Stimulated activated CD8-positive, alpha-beta memory T cell treated with anti-CD3 and anti-CD28 coated beads, Interleukin-15, amount 100 ng/mL, for 1 hour (primary cell): Measurements from ENCODE around the gene G2E3.
A peak's percentile ranks its signal among the peaks of the same experiment; 100 is the strongest.
"Not testable (repeated sequence)": the region's sequence is repeated elsewhere in the genome, so short reads cannot be mapped to it uniquely, and the experiment has no call there.

Source experiments
- DNase-seq: peaks from one replicate; pipeline ENCODE4 v3.0.0-alpha.2; 2020; ENCODE audit warnings: low read depth

The G2E3 gene

GRCh38 chr14:30558675-30559555, at the start of gene G2E3:
Gene G2E3, plus strand, starts transcription at chr14:30559158. Its CDS starts 21,922 bp downstream, at chr14:30581080.
- peak; percentile 62 for DNase-seq

- DNase-seq, result no peak
These were observed 41.2 kb upstream of the G2E3 start for GRCh38 chr14:30517737-30518136.

- no peak for DNase-seq
These were observed 39.9 kb upstream of the G2E3 start for GRCh38 chr14:30518867-30519560.

- DNase-seq, result no peak
These were observed 39.0 kb upstream of the G2E3 start for GRCh38 chr14:30519961-30520360.

- DNase-seq, result no peak
These were observed 38.4 kb upstream of the G2E3 start for GRCh38 chr14:30520536-30520935.

DNA sequence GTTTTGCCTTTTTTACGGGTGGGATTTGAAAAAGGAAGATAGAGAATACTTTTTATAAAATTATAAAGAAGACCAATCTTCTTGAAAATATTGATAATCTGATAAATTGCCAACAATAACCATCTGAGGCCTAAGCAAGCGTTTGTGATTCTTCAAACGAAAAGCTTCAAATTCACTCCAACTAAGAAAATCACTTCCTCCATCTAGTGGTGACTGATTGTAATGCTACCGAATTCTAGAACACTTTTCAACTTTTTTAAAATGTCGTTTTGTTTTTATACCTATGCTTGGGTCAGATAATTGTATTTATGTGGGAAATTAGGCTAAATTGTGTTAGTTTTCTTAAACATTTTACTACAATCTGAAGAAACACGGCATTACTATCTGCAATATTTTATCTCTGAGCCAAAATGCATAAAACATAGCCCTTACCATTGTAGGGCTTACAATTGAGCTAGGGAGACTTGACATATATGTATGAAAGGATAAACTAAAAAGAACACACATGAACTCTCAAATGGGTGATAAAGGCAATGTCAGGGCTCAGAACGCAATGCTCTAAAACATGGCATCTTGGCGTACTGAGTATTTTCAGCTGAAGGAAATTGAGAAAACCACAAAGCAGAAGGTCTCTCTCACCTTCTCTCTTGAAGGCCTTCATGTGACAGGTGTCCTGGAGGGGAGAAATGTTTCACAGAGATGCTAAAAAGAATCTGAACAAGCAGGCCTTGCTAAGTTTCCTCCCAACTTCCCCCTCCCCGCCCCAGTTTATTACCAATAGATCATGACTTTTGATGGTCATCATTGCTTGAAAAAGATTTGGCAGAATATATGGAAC, 36.8 kb upstream of the G2E3 start:
- no peak for DNase-seq

- no peak for DNase-seq
These were observed 33.1 kb upstream of the G2E3 start for GRCh38 chr14:30525833-30526232.

- DNase-seq, result no peak
These were observed 31.8 kb upstream of the G2E3 start for GRCh38 chr14:30527196-30527595.

- DNase-seq, result no peak
These were observed 30.8 kb upstream of the G2E3 start for GRCh38 chr14:30528119-30528518.

- no peak for DNase-seq
These were observed 29.9 kb upstream of the G2E3 start for GRCh38 chr14:30528778-30529642.

DNA sequence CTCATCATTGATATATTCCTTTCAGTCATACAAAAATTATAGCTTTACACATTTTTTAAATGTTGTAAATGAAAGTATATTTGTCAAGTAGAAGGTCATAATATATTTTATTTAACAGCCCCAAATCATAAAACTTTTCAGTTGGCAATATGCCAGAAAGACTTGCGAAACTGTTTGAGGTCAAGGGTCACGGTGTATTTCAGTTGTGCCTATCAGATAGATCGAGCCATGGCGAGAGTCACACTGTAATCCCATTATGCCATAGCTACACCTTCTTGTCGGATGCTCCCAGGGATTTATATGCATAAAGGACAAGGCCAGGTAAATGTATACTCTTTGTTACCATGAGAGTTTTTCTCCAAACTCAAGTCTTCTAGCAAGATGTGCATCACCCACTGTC, 26.7 kb upstream of the G2E3 start:
- DNase-seq, result no peak

DNA sequence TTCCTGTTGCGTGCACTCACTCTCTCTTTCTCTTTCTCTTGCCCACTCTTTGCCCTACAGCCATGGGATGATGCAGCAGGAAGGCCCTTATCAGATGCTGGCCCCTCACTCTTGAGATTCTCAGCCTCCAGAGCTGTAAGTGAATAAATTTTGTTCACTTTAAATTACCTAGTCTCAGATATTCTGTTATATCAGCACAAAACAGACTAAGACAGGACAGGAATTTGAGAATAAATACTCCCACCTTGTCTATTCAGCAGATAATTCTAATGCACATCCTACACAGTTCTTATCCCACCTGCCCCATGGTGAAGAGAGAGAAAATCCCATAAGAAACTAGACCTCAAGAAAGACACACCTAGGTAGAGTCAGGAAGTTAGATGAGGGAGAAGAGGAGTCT, 25.8 kb upstream of the G2E3 start:
- no peak for DNase-seq

DNA sequence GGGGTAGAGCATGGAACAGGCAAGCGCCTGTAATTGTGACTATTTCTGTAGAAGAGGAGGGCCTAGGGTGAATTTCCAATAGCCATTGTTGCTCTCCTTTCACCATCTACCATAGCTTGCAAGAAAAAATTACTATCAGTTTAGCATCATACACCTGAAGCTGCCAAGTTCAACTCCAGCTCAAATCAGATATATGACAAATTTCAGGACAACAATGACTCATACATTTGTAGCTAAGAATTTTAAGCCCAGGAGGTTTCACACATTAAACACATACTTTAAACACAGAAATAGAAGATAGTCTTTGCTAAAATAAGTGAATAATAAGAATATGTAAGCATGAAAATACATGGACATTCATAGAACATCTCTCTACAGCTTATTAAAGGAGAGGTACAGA, 17.6 kb upstream of the G2E3 start:
- DNase-seq, result no peak

DNA sequence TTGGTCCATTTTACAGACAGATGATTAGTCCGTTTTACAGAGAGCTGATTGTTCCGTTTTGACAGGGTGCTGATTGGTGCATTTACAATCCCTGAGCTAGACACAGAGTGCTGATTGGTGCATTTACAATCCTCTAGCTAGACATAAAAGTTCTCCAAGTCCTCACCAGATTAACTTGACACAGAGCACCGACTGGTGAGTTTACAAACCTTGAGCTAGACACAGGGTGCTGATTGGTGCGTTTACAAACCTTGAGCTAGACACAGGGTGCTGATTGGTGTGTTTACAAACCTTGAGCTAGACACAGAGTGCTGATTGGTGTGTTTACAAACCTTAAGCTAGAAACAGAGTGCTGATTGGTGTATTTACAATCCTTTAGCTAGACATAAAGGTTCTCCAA, 12.2 kb upstream of the G2E3 start:
- not testable (repeated sequence) for DNase-seq

DNA sequence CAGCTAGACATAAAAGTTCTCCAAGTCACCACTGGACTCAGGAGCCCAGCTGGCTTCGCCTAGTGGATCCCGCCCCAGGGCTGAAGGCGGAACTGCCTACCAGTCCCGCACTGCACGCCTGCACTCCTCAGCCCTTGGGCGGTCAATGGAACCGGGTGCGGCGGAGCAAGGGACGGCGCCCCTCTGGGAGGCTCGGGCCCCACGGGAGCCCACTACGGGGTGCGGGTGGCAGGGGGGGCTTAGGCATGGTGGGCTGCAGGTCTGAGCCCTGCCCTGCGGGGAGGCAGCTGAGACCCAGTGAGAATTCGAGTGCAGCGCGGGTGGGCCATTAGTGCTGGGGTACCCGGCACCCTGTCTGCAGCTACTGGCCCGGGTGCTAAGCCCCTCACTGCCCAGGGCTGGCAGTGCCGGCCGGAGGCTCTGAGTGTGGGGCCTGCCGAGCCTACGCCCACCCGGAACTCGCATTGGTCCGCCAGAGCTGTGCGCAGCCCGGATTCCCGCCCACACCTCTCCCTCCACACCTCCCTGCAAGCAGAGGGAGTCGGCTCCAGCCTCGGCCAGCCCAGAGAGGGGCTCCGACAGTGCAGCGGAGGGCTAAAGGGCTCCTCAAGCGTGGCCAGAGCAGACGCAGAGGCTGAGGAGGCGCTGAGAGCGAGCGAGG, 11.4 kb upstream of the G2E3 start:
- DNase-seq, result no peak

- no peak for DNase-seq
These were observed 8.6 kb upstream of the G2E3 start for GRCh38 chr14:30550335-30550734.

- DNase-seq, result no peak
These were observed 7.5 kb upstream of the G2E3 start for GRCh38 chr14:30551460-30551859.

DNA sequence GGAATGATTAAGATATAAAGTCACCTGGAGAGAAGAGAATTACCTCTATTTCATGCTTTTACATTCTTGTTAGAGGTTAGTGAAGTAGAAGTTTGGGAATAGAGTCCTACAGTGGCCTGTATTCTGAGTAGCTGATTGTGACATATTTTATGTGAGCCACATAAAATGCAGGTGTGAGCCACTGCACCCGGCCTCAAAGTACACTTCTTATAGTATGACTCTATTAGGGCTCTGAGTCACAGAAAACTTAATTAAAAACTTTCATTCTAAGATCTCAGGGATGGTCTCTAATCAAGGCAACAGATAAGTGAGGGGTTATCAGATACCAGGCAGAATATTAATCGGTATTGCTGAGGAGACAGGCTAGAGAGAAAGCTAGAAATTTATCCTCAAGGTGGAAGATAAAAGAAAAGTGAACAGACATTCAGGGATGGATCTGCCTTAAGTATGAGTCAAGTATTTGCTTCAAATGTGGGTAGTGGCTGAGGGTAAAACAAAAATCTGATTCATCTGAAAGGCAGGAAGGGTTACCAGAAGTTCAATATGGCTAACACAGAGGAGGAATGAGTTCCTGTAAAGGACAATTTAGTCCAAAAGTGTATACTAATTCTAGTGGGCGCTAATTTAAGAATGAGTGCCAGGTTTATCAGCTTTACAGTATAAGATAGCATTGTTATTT, 5.5 kb upstream of the G2E3 start:
- no peak for DNase-seq

- no peak for DNase-seq
These were observed 640 bp upstream of the G2E3 start for GRCh38 chr14:30558362-30558674.

DNA sequence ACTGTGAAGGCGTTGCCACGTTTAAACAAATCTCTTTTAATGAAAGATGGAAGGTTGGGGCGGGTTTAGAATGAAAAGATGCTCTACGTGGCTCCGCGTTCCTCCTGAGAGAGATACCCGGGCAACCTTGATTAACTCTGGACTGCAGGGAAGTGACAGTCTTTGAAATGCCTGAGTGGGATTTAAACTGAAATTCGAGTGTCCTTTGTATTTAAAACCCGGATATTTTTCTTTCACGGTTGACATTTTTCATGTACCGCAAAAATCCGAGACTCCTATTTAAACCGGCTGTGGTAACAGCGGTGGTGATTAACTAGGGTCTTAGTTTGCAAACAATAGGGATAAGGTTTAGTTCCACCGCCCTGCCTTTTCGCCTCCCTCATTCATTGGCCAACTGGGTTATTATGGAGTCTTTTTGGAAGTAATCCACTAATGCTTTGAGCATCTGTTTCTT, 707 bp downstream of the G2E3 start:
- no peak for DNase-seq

- no peak for DNase-seq
These were observed 1.6 kb downstream of the G2E3 start for GRCh38 chr14:30560581-30560980.
